SK-N-SH (cell line): ENCODE results near the gene OSBP2. TPM values are rescaled to one million over a fixed set of nuclear protein-coding genes. Genes with fewer than 3 reads are reported as not detected.
A peak's percentile ranks its signal among the peaks of the same experiment; 100 is the strongest.

Experiments
- CTCF ChIA-PET: fragments of 300-600, 350-600 bp; formaldehyde crosslinking; extraction: SDS; loops from one replicate; lab custom pipeline; 2021; lab: Yijun Ruan, JAX
- POLR2A ChIA-PET: fragments of 350-600 bp; sonication (Branson Sonifier 250); formaldehyde crosslinking; extraction: SDS; loops from one replicate; lab custom pipeline; 2020; ENCODE audit warnings: antibody characterized with exemption, inconsistent platforms; lab: Yijun Ruan, JAX
- DNase-seq: peaks from one replicate; pipeline ENCODE4 v3.0.0; 2012
- H2AFZ ChIP-seq: fragments of 200-600 bp; sonication (generic); 2 replicates; pipeline ENCODE4 v1.8.1; 2016; ENCODE audit warnings: antibody characterized with exemption, mild to moderate bottlenecking, low read depth
- H3F3A ChIP-seq: fragments of 200-600 bp; sonication (generic); replicated peaks from 2 replicates; pipeline ENCODE3; 2016; ENCODE audit warnings: antibody characterized with exemption, mild to moderate bottlenecking; ENCODE audit not compliant: insufficient read depth
- H3K27ac ChIP-seq, 2 experiments: fragments of 200-500 bp in 1 of 2; fragments of 200-600 bp in 1 of 2; sonication (Bioruptor generic) in 1 of 2; sonication (generic), shearing (Covaris generic) in 1 of 2; 2 replicates each; pipeline versions ENCODE4 v1.5.1 to v1.6.1; 2014 to 2016; ENCODE audit warnings: low read depth in 2 of 2, inconsistent platforms in 1 of 2, low read length in 1 of 2, mild to moderate bottlenecking in 1 of 2, mixed read lengths in 1 of 2
- H3K27me3 ChIP-seq: fragments of 200-600 bp; sonication (generic), shearing (Covaris generic); 2 replicates; pipeline ENCODE4 v1.6.1; 2016; ENCODE audit warnings: mixed run types; ENCODE audit not compliant: insufficient read depth
- H3K36me3 ChIP-seq, 2 experiments: fragments of 200-500 bp in 1 of 2; fragments of 200-600 bp in 1 of 2; sonication (Bioruptor generic) in 1 of 2; sonication (generic) in 1 of 2; replicated peaks in 1 of 2; 2 replicates each; pipeline versions ENCODE3 to v1.5.1; 2014 to 2016; ENCODE audit warnings: low read length in 1 of 2, mild to moderate bottlenecking in 1 of 2; ENCODE audit not compliant: insufficient read depth in 2 of 2, control insufficient read depth in 1 of 2
- H3K4me1 ChIP-seq, 2 experiments: fragments of 200-500 bp in 1 of 2; fragments of 200-600 bp in 1 of 2; sonication (Bioruptor generic) in 1 of 2; sonication (generic), shearing (Covaris generic) in 1 of 2; 2 replicates each; pipeline versions ENCODE4 v1.5.1 to v1.6.1; 2014 to 2016; ENCODE audit warnings: low read depth in 1 of 2, low read length in 1 of 2, mixed run types in 1 of 2; ENCODE audit not compliant: insufficient read depth in 2 of 2, control insufficient read depth in 1 of 2
- H3K4me2 ChIP-seq: fragments of 200-600 bp; sonication (generic), shearing (Covaris generic); 2 replicates; pipeline ENCODE4 v1.6.1; 2017; ENCODE audit warnings: mixed run types
- H3K4me3 ChIP-seq, 2 experiments: fragments of 200-500 bp in 1 of 2; fragments of 200-600 bp in 1 of 2; sonication (Bioruptor generic) in 1 of 2; sonication (generic), shearing (Covaris generic) in 1 of 2; 2 replicates each; pipeline versions ENCODE4 v1.5.1 to v1.8.1; 2014 to 2016; ENCODE audit warnings: low read depth in 2 of 2, inconsistent platforms in 1 of 2, low read length in 1 of 2, mild to moderate bottlenecking in 1 of 2, mixed read lengths in 1 of 2, moderate library complexity in 1 of 2
- H3K79me2 ChIP-seq: fragments of 200-600 bp; sonication (generic); 2 replicates; pipeline ENCODE4 v1.8.1; 2017; ENCODE audit warnings: mild to moderate bottlenecking; ENCODE audit not compliant: insufficient read depth
- H3K9ac ChIP-seq: fragments of 200-600 bp; sonication (generic); 2 replicates; pipeline ENCODE4 v1.6.1; 2017; ENCODE audit warnings: mixed run types
- H3K9me2 ChIP-seq: fragments of 200-600 bp; sonication (generic); 2 replicates; pipeline ENCODE4 v1.6.1; 2017; ENCODE audit warnings: mixed run types
- H3K9me3 ChIP-seq: fragments of 200-600 bp; sonication (generic); 2 replicates; pipeline ENCODE4 v1.6.1; 2017; ENCODE audit warnings: mixed run types, mild to moderate bottlenecking, moderate library complexity
- H4K20me1 ChIP-seq: fragments of 200-600 bp; sonication (generic); 2 replicates; pipeline ENCODE4 v1.6.1; 2017; ENCODE audit warnings: mild to moderate bottlenecking, mixed run types; ENCODE audit not compliant: insufficient read depth
- EP300 ChIP-seq, 2 experiments: IDR thresholded peaks; 2 replicates each; pipeline versions ENCODE4 v1.4.0 to v1.6.1; 2012; ENCODE audit warnings: borderline replicate concordance in 1 of 2, low read depth in 1 of 2, low read length in 1 of 2
- EZH2phosphoT487 ChIP-seq: fragments of 200-600 bp; sonication (generic); IDR thresholded peaks from 2 replicates; pipeline ENCODE4 v1.6.1; 2017; ENCODE audit warnings: low read depth, mixed run types, mild to moderate bottlenecking, antibody characterized with exemption, moderate library complexity, borderline replicate concordance
- FOXJ3 ChIP-seq: sonication (generic); formaldehyde crosslinking; IDR thresholded peaks from 2 replicates; pipeline ENCODE4 v1.5.1; 2020; ENCODE audit warnings: mild to moderate bottlenecking, missing genetic modification reagents
- GABPA ChIP-seq: IDR thresholded peaks from 2 replicates; pipeline ENCODE4 v1.4.0; 2012; ENCODE audit warnings: low read depth, mild to moderate bottlenecking
- MAX ChIP-seq: IDR thresholded peaks from 2 replicates; pipeline ENCODE4 v1.4.0; 2012; ENCODE audit warnings: low read depth
- MXI1 ChIP-seq: IDR thresholded peaks from 2 replicates; pipeline ENCODE4 v1.6.1; 2012; ENCODE audit warnings: mild to moderate bottlenecking, low read depth, low read length, improper control_type of control experiment
- RAD21 ChIP-seq: IDR thresholded peaks from 2 replicates; pipeline ENCODE4 v1.6.1; 2012; ENCODE audit warnings: mild to moderate bottlenecking, low read length
- RCOR1 ChIP-seq: fragments of 150-350 bp; IDR thresholded peaks from 2 replicates; pipeline ENCODE4 v1.6.1; 2017; ENCODE audit warnings: antibody characterized with exemption, low read length
- RXRA ChIP-seq: IDR thresholded peaks from 2 replicates; pipeline ENCODE4 v1.4.0; 2012; ENCODE audit warnings: low read depth, mild to moderate bottlenecking, borderline replicate concordance
- TCF12 ChIP-seq: IDR thresholded peaks from 2 replicates; pipeline ENCODE4 v1.4.0; 2012
- WGBS: methylation state at CpG from one replicate; pipeline ENCODE4 v1.1.6; 2017; ENCODE audit warnings: low lambda C conversion rate; 5-methylcytosine and 5-hydroxymethylcytosine counted together
- polyA plus RNA-seq, 3 experiments: library from polyadenylated mRNA; depleted of rRNA; stranded (reverse); fragments of >200 nt; gene quantifications; 2 replicates each; pipeline ENCODE4 v1.2.3, GENCODE V29; 2012
- TF ChIP-seq, protein P1 (sequence below): IDR thresholded peaks from 2 replicates; pipeline ENCODE4; 2012
- TF ChIP-seq, protein P2 (sequence below): fragments of 200-600 bp; sonication (generic); IDR thresholded peaks from 2 replicates; pipeline ENCODE4 v1.6.1; 2017; ENCODE audit warnings: antibody characterized with exemption, mild to moderate bottlenecking, moderate library complexity
- TF ChIP-seq, protein P3 (sequence below): IDR thresholded peaks from 2 replicates; pipeline ENCODE4 v1.6.1; 2012; ENCODE audit warnings: mild to moderate bottlenecking, low read depth, low read length, moderate library complexity

The OSBP2 gene
- polyA plus RNA-seq, 1 of the 3 experiments (the other 2 are of a cell fraction): 3.1 TPM

GRCh38 chr22:30864441-30865420 is 170.1 kb downstream of the OSBP2 start:
- H3K36me3 ChIP-seq: no peaks in the 10 kb centered on the region
- POLR2A ChIA-PET: no interaction called here
- no peaks in the 10 kb centered on the region for H4K20me1 ChIP-seq
- H3K27ac ChIP-seq: no peak overlapping the region
- no peaks in the 10 kb centered on the region for H3K9me2 ChIP-seq
- no peak overlapping the region for H3K9ac ChIP-seq
- H3K27me3 ChIP-seq: no peaks in the 10 kb centered on the region
- H2AFZ ChIP-seq: no peak overlapping the region
- TF ChIP-seq RCOR1 (no peak), RAD21 (no peak), EP300 (IDR thresholded peaks at IDR 0.05; ENCODE audit: borderline replicate concordance in 1 of 2, low read depth in 1 of 2, low read length in 1 of 2) (no peak), MXI1 (no peak)
- TF ChIP-seq, protein P1, sequence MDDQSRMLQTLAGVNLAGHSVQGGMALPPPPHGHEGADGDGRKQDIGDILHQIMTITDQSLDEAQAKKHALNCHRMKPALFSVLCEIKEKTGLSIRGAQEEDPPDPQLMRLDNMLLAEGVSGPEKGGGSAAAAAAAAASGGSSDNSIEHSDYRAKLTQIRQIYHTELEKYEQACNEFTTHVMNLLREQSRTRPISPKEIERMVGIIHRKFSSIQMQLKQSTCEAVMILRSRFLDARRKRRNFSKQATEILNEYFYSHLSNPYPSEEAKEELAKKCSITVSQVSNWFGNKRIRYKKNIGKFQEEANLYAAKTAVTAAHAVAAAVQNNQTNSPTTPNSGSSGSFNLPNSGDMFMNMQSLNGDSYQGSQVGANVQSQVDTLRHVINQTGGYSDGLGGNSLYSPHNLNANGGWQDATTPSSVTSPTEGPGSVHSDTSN: no peak
- TF ChIP-seq, protein P2, sequence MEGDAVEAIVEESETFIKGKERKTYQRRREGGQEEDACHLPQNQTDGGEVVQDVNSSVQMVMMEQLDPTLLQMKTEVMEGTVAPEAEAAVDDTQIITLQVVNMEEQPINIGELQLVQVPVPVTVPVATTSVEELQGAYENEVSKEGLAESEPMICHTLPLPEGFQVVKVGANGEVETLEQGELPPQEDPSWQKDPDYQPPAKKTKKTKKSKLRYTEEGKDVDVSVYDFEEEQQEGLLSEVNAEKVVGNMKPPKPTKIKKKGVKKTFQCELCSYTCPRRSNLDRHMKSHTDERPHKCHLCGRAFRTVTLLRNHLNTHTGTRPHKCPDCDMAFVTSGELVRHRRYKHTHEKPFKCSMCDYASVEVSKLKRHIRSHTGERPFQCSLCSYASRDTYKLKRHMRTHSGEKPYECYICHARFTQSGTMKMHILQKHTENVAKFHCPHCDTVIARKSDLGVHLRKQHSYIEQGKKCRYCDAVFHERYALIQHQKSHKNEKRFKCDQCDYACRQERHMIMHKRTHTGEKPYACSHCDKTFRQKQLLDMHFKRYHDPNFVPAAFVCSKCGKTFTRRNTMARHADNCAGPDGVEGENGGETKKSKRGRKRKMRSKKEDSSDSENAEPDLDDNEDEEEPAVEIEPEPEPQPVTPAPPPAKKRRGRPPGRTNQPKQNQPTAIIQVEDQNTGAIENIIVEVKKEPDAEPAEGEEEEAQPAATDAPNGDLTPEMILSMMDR: no peak
- H3K4me2 ChIP-seq: no peak overlapping the region
- H3K4me1 ChIP-seq: peaks cover 5 to 46% of the 10 kb centered on the region in 2 experiments; a peak in 1 of 4 replicates
- no peaks in the 10 kb centered on the region for H3F3A ChIP-seq
- CTCF ChIA-PET: interaction anchor here (0.9 to 2.4 kb wide), 3 partner anchors 19 to 55 kb away, joined by 3 to 8 read pairs (median 3); no protein-coding TSS in a partner anchor
- no peak overlapping the region for H3K4me3 ChIP-seq
- no peaks in the 10 kb centered on the region for H3K9me3 ChIP-seq
- no peaks in the 10 kb centered on the region for H3K79me2 ChIP-seq
- DNase-seq: peak; percentile 16
- WGBS: 85% methylated on average over 8 of the region's 17 CpGs

- Histone ChIP-seq H3K79me2 (no peaks in the 10 kb centered on the region), H3K36me3 (no peaks in the 10 kb centered on the region), H3K9ac (no peak overlapping the region), H3K4me3 (no peak overlapping the region), H3K4me1 (peaks cover 5 to 40% of the 10 kb centered on the region in 2 experiments; a peak in 1 of 4 replicates), H2AFZ (no peak overlapping the region), H3F3A (no peaks in the 10 kb centered on the region), H3K27ac (no peak overlapping the region), H3K9me2 (no peaks in the 10 kb centered on the region), H3K9me3 (no peaks in the 10 kb centered on the region), H3K4me2 (no peak overlapping the region), H3K27me3 (no peaks in the 10 kb centered on the region), H4K20me1 (no peaks in the 10 kb centered on the region)
- ChIA-PET CTCF (no interaction called here), POLR2A (no interaction called here)
- 89% methylated on average over 9 of the region's 11 CpGs for WGBS
- peak; percentile 17 for DNase-seq
- TF ChIP-seq, protein P3, sequence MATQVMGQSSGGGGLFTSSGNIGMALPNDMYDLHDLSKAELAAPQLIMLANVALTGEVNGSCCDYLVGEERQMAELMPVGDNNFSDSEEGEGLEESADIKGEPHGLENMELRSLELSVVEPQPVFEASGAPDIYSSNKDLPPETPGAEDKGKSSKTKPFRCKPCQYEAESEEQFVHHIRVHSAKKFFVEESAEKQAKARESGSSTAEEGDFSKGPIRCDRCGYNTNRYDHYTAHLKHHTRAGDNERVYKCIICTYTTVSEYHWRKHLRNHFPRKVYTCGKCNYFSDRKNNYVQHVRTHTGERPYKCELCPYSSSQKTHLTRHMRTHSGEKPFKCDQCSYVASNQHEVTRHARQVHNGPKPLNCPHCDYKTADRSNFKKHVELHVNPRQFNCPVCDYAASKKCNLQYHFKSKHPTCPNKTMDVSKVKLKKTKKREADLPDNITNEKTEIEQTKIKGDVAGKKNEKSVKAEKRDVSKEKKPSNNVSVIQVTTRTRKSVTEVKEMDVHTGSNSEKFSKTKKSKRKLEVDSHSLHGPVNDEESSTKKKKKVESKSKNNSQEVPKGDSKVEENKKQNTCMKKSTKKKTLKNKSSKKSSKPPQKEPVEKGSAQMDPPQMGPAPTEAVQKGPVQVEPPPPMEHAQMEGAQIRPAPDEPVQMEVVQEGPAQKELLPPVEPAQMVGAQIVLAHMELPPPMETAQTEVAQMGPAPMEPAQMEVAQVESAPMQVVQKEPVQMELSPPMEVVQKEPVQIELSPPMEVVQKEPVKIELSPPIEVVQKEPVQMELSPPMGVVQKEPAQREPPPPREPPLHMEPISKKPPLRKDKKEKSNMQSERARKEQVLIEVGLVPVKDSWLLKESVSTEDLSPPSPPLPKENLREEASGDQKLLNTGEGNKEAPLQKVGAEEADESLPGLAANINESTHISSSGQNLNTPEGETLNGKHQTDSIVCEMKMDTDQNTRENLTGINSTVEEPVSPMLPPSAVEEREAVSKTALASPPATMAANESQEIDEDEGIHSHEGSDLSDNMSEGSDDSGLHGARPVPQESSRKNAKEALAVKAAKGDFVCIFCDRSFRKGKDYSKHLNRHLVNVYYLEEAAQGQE: no peak
- TF ChIP-seq EZH2phosphoT487: no peak
- TF ChIP-seq FOXJ3 (CRISPR knock-in tag): no peak
- TF ChIP-seq RXRA: no peak
- TF ChIP-seq MAX: no peak
- no peak for TF ChIP-seq GABPA
- no peak for TF ChIP-seq MXI1
- no peak for TF ChIP-seq TCF12
These were observed 171.0 kb downstream of the OSBP2 start for GRCh38 chr22:30865656-30866055.
